GM18907 (cell line): ENCODE results near the gene SNX30.
A peak's percentile ranks its signal among the peaks of the same experiment; 100 is the strongest.

Experiments
- ATAC-seq: cut with Tn5 transposase; IDR thresholded peaks from one replicate; pipeline ENCODE4 v1.9.1; 2021; ENCODE audit warnings: mild to moderate bottlenecking, moderate library complexity; ENCODE audit not compliant: unreplicated experiment

Gene SNX30

DNA sequence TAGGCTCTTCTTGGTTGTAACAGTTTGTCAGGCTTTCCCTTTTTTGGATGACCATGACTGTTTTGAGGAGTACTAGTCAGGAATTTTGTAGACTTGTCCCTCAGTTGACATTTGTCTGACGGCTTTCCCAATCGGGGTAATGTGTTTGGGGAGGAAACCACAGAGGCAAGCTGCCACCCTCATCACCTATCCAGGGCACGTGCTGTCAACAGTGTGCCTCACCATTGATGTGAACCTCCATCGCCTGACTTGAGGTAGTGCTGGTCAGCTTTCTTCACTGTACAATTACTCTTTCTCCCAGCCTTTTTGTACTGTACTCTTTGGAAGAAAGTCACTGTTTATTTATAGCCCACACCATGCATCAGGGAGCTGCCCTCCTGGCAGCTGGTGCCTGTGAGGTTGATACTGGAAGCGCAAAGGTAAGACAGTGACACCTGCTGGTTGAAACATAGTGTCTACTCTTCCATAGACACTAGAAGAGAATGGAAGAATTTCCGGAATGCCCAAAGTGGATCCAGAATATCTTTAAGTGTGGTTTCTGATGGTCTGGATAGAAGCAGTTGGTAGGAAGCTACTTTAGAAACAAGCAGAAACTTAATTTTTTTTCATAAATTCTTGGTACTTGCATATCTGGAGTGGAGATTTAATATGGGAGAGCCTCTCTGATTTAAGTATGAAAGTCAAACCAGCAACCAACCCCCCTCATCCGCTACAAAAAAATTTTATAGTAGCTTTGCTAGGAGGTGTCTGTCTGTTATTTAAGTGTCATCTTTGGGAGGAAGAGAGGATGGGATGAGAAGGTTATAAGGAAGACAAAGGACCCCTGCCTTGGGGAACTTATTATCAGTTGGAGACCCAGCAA, 69.3 kb downstream of the SNX30 start:
- peak; percentile 62 for ATAC-seq

DNA sequence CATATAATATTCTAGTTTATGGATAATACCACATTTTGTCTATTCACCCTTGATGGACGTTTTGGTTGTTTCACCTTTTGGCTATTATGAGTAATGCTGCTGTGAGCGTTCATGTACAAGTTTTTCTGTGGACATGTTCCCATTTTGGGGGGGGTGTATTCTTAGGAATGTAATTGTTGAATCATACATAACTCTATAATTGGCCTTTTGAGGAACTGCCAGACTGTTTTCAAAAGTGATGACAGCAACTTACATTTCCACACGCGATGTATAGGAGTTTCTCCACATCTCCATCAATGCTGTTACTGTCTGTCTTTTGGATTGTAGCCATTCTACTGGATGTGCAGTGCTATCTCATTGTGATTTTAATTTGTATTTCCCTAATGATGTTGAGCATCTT, 70.3 kb downstream of the SNX30 start:
- ATAC-seq: no peak

- ATAC-seq: no peak
Observed at GRCh38 chr9:112822618-112823017, 72.1 kb downstream of the SNX30 start.

- ATAC-seq: no peak
Observed at GRCh38 chr9:112823257-112823656, 72.7 kb downstream of the SNX30 start.

GRCh38 chr9:112831281-112831851, 80.8 kb downstream of the SNX30 start:
- no peak for ATAC-seq

- no peak for ATAC-seq
Observed at GRCh38 chr9:112831969-112832368, 81.4 kb downstream of the SNX30 start.

GRCh38 chr9:112833081-112833480, 82.5 kb downstream of the SNX30 start:
- no peak for ATAC-seq

- no peak for ATAC-seq
Observed at GRCh38 chr9:112836394-112836793, 85.8 kb downstream of the SNX30 start.

DNA sequence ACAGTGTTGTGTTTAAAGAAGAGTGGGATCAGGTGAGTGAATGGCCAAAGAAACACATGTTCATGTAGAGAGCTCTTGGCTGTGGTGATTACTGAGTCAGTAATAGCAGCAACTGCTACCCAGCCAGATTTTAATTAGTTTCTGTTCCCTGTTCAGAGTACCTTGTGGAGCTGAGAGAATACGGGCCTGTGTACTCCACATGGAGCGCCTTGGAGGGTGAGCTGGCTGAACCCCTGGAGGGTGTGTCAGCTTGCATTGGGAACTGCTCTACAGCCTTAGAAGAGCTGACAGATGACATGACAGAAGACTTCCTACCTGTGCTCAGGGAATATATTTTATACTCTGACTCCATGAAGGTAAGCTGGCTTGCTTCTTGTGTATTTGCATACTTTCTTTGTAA, 87.8 kb downstream of the SNX30 start:
- ATAC-seq: no peak

DNA sequence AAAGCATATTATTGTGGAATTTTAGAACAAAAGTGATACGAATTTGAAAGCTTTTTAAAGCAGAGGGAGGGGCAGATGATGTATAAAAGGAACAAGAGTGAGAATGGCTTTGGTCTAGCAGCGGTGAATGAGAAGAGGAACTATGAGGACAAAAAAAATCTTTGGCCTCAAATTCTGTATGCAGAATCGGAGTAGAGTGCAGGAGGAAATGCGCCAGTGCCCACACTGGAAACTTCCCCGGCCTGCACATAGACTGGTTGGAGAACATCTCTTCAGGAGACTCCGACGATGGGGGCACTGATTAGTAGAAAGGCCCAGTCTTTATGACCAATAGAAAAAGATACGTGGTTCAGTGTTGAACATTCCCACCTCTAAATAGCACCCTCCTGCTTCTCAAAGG, 88.8 kb downstream of the SNX30 start:
- no peak for ATAC-seq

- ATAC-seq: no peak
Observed at GRCh38 chr9:112841261-112841660, 90.7 kb downstream of the SNX30 start.

GRCh38 chr9:112842555-112842954, 92.0 kb downstream of the SNX30 start:
- ATAC-seq: no peak

DNA sequence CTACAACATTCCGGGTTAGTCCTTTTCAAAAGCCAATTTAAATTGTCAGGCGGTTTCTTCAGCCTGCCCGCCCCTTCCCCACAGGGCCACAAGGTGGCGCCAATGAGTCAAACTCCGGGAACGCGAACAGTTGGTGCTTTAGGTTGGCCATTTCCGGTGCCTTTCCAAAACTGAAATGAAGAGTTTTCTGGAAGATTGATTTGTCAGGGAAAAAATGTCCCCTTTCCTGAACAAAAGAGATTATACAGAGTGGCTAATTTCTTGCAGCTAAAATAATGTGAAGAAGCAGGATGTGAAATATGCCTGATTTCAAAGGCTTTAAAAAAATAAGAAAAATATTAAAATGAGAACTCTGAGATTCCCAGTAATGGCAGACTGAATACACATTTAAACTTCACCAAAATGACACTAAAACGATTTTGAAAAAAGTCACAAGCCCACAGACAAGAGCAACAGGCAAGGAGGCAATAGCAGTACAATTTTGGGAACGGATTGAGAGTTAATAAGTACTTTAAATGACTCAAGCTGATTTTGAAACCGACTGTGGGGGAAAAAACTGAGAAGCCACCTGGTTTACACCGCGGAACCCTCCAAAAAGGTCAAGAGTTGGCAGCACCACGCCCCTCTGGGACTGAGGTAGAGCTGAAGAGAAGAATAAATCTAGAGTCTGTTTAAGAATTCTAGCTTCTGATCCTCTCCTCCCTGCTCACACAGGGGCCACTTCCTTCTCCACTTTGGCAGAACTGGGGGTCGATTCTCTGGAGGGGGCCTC, 94.4 kb downstream of the SNX30 start:
- ATAC-seq: peak; percentile 91

DNA sequence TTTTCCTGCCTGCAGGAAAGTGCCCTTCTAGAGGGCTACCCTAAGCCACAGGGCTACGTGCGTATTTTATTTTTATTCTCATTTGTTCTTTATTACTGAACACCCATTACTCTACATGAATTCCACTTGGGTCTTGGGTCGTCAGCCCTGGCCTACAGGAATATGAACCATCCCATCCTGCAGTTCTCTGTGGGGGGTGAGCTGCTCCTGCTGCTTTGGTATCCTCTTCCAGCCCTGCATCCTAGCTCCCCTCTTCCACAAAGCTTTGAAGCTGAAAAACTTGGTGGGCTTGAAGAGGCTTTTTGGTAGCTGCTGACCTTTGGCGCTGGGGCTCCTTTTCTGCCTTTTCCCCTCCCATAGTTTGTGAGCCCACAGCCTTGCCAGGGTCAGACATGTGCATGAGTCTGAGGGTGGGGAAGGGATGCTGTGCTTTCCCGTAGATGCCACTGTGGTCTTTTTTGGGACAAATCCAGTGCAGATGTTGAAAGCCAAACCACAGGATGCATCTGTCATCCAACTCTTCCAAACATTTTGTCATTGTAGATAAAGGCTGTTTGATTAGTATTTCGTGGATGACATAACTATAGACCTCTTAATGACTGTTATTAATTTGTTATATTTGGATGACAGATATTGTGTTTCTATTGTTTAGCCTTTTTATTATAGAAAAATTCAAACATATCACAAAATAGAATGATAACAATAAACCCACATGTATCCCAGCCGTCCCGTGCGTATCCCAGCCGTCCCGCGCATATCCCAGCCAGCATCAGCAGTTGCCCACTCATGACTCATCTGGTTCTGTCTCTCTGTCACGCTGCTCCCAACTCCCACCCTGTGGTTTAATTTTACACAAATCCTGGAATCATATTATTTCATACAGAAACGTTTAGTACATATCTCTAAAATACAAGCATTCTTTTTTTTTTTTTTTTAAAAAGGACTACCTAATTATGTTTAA, 96.2 kb downstream of the SNX30 start:
- no peak for ATAC-seq

GRCh38 chr9:112848316-112849151, 98.0 kb downstream of the SNX30 start:
- ATAC-seq: no peak

- no peak for ATAC-seq
Observed at GRCh38 chr9:112849363-112849922, 98.9 kb downstream of the SNX30 start.

GRCh38 chr9:112850840-112851239, 100.3 kb downstream of the SNX30 start:
- ATAC-seq: no peak

GRCh38 chr9:112852741-112853504, 102.4 kb downstream of the SNX30 start:
- ATAC-seq: no peak
